IPS-NIHi7 (cell line): ENCODE results near the gene MAP1LC3C.

Experiments used
- DNase-seq: peaks from one replicate; pipeline ENCODE4 v3.0.0; 2012; ENCODE audit warnings: mixed read lengths; ENCODE audit errors: extremely low spot score

MAP1LC3C gene

GRCh38 chr1:241999026-241999425, at the start of gene MAP1LC3C:
Gene MAP1LC3C (minus strand): TSS chr1:241999098. CDS start chr1:241999008, 90 bp downstream.
- DNase-seq: peak; percentile 41

GRCh38 chr1:242043165-242043564, 44.3 kb upstream of the MAP1LC3C start:
- DNase-seq: no peak

- DNase-seq: no peak
Measured at GRCh38 chr1:242034392-242034791, 35.5 kb upstream of the MAP1LC3C start.

- no peak for DNase-seq
Measured at GRCh38 chr1:242033447-242033846, 34.5 kb upstream of the MAP1LC3C start.

- no peak for DNase-seq
Measured at GRCh38 chr1:242030071-242030470, 31.2 kb upstream of the MAP1LC3C start.

GRCh38 chr1:242025681-242026080, 26.8 kb upstream of the MAP1LC3C start:
- no peak for DNase-seq

GRCh38 chr1:242023805-242024204, 24.9 kb upstream of the MAP1LC3C start:
- no peak for DNase-seq

GRCh38 chr1:242019018-242019417, 20.1 kb upstream of the MAP1LC3C start:
- DNase-seq: no peak

GRCh38 chr1:242017580-242018233, 18.8 kb upstream of the MAP1LC3C start:
- DNase-seq: peak; percentile 73

DNA sequence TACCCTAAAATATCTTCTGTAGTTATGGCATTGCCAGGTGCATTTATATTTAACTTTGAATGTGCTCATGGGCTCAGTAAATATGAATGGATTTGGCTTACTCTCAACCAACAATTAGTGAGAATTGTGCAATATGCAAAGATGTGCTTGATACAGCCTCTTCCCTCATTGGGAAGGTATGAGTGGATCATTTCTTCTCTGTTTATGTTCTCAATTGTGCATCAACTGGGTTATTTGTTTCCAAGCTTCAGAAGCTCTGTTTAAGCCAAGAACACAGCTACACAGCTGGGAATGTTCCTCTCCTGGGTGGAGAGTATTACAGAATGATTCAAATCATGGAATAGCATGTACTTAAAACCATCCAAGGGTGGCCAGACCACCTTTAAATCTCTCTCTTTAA, 17.6 kb upstream of the MAP1LC3C start:
- no peak for DNase-seq

- no peak for DNase-seq
Measured at GRCh38 chr1:242011894-242012660, 13.2 kb upstream of the MAP1LC3C start.

DNA sequence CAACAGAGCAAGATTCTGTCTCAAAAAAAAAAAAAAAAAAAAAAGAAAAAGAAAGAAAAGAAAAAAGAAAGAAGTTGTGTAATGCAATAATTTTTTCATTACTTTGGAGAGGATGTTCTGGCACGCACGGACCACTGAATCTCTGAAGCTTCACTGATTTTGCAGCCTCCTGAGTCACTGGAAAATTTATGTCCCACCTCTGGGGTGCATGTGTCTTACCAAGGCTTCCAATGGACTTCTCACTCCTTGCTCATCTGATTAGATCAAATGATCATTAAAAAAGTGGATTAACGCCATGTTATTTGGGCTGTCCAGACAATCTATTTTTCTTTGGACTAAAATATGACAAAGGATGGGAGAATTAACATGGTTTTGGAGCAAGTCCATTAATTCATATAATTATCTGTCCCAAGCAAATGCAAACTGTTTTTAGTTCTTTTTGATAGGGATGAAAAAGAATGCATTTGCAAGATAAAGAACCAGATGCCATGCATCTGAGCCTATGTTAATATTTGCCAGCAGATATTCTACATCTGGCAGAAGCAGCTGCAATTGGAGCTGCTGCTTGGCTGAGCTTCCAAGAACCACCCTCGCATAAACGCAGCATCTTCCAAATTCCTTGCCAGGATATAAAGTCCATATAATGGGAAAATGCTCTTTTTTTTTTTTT, 10.1 kb upstream of the MAP1LC3C start:
- DNase-seq: no peak

DNA sequence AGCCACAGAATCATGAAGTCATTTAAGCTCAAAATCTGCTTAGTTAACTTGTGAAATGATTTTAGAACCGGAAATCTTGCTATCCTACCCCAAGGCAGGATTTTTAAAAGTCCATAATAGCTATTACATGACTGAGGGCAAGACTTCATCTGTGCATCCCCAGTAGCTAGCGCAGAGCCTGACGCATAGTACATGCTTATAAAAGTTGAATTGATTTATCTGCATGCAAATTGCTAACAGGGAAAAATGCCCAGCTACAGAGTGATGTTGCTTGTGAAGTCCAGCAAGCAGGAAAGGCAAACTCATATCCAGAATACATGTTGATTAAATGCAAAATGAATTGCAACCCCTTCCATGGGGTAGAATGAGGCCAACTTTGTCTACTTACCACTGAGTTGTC, 8.1 kb upstream of the MAP1LC3C start:
- no peak for DNase-seq

DNA sequence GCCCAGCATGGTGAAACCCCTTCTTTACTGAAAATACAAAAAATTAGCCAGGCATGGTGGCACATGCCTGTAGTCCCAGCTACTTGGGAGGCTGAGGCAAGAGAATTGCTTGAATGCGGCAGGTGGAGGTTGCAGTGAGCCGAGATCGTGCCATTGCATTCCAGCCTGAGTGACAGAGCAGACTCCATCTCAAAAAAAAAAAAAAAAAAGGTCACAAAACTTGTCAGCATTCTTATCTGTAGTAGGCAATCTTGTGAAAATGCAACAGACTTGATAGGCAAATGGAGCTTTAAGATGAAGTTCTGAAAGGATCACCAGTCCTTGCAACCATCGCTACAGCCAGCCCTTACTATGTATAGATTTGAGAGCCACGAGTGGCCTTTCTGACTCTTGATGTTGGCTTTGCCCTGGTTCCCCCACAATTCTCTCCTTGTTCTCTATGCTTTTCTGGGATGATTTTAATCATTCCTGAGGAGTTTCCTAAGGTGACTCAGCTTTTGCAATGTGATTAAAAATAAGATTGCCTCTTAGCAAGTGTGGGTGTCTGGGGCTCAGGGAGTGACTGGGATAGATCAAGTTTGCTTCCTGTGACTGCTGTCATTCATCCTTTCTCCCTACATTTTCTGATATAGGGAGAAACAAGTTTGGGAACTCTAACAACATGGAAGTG, 7.1 kb upstream of the MAP1LC3C start:
- DNase-seq: no peak

DNA sequence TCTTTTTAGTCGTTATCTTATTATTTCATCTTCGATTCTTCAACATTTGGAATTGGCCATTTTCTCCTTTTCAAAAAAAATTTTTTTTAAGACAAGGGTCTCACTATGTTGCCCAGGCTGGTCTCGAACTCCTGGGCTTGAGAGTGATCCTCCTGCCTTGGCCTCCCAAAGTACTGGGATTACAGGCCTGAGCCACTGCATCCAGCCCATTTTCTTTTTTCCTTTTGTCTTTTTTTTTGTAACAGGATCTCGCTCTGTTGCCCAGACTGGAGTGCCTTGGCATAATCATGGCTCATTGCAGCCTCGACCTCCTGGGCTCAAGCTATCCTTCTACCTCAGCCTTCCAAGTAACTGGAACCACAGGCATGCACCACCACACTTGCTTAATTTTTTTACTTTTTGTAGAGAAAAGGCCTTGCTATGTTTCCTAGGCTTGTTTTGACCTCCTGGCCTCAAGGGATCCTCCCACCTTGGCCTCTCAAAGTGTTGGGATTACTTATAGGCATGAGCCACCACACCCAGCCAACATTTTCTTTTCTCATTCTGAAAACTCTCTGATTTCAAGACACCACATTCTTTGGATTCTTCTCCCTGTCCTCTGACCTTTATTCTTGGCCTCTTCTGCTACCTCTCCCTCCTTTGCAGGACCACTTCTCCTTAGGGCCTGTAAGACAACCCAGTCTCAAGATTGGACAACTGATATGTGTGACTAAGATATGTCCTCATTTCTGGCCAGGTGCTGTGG, 6.0 kb upstream of the MAP1LC3C start:
- no peak for DNase-seq

GRCh38 chr1:242002510-242002909, 3.6 kb upstream of the MAP1LC3C start:
- DNase-seq: no peak

DNA sequence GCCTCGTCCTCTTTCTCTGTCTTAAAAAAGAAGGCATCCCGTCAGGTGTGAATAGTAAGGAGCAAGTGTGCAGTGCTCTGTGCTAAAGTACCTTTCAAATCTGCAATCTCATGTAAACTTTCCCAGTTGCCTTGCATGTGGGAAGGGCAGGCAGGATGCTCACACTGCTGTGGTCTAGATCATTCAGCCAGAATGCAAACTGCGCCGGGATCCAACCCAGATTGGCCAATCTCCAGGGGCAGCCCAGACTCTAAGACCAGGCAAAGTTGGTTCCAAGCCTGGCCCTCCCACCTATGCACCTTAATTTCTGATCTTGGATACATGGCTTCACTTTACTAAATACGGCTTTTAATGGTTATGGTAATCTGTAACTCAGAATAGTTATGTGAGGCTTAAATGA, 3.2 kb upstream of the MAP1LC3C start:
- no peak for DNase-seq

DNA sequence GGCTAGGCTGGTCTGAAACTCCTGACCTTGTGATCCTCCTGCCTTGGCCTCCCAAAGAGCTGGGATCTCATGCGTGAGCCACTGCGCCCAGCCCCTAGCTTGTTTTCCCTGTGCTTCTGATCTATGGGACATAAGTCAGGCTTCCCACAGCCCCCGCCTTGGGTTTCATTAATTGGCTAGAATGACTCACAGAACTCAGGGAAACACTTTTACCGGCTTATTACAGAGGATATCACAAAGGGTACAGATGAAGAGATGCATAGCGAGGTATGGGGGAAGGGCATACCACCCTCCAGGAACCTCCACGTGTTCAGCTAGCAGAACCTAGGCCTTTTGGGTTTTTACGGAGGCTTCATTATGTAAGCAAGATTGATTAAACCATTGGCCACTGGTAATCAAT, 1.5 kb upstream of the MAP1LC3C start:
- no peak for DNase-seq

DNA sequence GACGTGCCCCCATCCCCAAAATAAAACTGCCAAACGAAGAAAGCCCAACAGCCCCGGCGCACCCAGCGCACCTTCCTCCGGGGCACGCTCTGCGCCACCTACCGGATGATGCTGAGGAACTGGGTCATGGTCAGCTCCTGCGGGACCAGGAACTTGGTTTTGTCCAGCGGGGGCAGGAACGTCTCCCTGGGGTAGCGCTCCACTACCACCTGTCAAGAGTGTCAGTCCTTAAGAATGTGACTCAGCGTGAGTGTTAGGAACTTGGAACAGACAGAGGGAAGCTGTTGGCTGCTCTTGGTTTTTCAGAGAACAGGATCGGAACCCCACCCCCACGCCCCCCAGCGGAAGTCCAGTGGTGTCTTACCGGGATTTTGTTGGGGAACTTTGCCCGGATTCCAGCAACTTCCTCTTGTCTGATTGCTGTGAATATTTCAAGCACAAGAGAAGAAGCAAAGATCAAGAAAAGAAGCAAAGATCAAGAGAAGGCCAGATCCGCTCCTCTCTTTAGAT, 431 bp downstream of the MAP1LC3C start:
- DNase-seq: peak; percentile 87

- DNase-seq: no peak
Measured at GRCh38 chr1:241997401-241997998, 1.4 kb downstream of the MAP1LC3C start.

DNA sequence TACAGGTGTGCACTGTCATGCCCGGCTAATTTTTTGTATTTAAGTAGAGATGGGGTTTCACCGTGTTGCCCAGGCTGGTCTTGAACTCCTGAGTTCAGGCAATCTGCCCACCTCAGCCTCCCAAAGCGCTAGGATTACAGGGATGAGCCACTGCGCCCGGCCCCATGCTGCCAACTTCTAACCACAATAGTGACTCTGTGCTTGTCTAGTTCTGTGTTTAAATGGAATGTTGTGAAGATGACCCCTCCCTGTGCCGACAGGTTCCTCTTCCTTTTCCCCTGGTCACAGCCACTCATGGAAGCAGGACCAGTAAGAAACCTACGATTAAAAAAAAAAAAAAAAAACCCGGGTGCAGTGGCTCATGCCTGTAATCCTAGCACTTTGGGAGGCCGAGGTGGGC, 4.7 kb downstream of the MAP1LC3C start:
- no peak for DNase-seq
